Activated CD4-positive, CD25-positive, alpha-beta regulatory T cell treated with anti-CD3 and anti-CD28 coated beads, Interleukin-2, amount 50 U/mL, for 16 hours (primary cell): Measurements from ENCODE around the gene CBFA2T3.
"Not testable (repeated sequence)": the region's sequence is repeated elsewhere in the genome, so short reads cannot be mapped to it uniquely, and the experiment has no call there.

Experiments
- DNase-seq: peaks from one replicate; pipeline ENCODE4 v3.0.0-alpha.2; 2020; ENCODE audit warnings: low read depth, low spot score

The CBFA2T3 gene

DNA sequence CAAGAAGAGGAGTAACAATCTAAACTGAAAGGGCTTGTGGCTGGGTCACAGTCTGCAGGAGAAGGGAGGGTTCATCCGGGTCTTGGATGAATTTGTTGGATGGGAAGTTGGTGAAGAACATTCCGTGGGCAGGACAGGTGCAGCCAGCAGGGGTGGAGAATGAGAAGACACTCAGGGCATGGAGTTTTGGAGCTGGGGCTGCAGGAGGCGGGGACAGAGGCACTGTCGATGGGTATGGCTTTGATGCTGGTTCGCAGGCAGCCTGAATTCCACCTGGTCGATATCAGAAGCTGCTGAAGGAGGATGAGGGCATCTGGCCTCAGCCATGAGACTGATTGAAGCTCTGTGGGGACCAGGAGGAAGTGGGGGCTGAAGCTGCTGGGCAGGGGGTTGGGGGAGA lies 36.1 kb upstream of the CBFA2T3 start:
- DNase-seq = no peak

DNA sequence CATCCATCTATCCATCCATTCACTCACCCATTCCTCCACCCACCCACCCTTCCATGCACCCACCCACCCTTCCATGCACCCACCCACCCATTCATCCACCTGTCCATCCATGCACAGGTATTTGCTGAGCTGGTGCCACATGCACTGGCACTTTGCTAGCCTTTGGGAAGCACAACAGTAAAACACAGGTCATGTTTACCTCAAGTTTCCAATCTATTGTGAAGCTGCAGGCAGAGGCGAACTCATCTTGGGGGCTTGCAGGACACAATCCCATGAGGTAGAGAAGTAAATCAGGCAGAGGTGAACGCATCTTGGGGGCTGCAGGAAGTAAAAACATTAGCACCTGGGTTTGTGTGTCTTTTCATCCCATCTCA lies 35.6 kb upstream of the CBFA2T3 start:
- no peak for DNase-seq

DNA sequence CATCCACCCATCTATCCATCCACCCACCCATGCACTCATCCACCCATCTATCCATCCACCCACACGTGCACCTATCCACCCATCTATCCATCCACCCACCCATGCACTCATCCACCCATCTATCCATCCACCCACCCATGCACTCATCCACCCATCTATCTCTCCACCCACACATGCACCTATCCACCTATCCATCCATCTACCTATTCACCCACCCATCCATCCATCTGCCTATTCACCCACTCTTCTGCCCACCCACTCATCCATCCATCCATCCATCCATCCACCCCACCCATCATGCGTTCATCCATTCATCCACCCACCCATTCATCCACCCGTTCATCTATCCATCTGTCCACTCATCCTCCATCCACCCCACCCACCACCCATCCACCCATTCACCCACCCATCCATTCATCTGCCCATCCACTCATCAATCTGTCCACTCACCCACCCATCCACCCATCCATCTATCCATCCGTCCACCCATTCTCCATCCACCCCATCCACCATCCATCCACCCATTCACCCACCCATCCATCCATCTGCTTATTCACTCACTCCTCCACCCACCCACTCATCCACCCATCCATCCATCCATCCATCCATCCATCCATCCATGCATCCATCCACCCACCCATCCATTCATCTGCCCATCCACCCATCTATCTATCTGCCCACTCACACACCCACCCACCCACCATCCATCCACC lies 35.1 kb upstream of the CBFA2T3 start:
- DNase-seq = no peak

DNA sequence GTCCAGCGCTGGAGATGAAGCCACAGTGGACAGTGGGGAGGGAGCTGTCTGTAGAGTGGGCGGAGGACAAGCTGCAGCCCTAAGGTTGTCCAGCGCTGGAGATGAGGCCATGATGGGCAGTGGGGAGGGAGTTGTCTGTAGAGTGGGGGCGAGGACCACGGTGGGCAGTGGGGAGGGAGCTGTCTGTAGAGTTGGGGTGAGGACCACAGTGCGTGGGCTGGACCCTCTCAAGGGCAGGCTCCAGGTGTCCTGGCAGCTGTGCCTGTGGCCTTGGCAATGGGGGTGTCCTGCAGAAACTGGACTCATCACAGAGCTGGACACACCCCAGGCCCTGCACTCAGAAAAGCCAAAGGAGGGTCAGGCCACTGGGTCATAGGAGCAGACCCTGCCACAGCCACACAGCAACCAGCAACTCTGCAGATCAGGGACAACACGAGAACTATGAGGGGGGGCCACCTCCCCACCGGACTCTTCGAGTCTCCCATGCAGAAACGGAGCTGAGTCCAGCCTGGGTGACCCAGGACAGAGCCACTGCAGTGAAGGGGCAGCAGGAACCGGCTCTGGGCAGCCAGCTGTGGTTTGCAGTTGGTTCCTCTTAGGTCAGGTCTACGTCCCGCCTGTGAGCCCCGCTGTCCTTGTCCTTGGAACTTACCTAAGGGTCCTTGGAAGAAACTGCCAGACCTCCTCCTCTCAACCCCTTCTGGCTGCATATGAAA lies 33.4 kb upstream of the CBFA2T3 start:
- no peak for DNase-seq

DNA sequence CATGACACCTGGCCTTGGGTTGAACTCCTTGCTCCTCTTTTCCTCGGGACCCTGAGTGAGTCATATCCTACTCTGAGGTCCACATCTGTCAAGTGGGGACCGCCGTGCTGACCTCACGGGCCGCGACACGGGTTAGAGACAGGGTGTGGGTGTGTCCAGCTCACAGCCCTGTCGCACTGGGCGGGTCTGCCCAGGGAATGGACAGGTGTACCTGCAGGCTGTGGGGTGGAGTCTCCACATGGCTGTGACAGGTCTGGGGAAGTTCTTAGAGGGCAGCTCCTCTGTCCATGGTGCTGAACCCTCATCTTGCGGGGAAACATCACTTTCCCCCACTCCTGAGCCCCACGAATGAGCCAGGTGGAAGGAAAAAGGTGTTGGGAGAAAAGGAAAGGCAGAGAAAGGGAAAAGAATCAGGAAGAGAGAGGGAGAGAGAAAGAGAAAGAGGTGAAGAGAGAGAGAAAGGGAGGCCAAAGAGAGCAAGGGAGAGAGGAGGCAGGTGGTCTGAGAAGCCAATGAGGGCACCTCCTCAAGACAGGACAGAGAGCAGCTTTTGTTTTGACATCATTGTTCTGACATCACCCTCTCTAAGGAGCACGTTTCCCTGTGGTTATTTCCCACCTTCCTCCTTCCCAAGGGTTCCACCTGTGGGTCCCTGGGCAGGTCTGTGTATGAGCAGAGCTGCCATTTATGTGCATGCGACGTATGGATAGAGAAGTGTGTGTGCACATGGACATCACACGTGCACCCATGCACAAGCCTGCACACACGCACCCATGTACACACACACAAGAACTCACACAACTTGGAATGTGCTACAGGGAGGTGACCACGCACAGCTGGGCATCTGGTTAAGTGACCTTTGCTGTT lies 32.6 kb upstream of the CBFA2T3 start:
- DNase-seq = no peak

DNA sequence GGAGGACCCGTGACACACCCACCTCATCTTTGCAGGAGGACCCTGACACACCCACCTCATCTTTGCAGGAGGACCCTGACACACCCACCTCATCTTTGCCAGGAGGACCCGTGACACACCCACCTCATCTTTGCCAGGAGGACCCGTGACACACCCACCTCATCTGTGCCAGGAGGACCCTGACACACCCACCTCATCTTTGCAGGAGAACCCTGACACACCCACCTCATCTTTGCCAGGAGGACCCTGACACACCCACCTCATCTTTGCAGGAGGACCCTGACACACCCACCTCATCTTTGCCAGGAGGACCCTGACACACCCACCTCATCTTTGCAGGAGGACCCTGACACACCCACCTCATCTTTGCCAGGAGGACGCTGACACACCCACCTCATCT lies 31.8 kb upstream of the CBFA2T3 start:
- DNase-seq = not testable (repeated sequence)

DNA sequence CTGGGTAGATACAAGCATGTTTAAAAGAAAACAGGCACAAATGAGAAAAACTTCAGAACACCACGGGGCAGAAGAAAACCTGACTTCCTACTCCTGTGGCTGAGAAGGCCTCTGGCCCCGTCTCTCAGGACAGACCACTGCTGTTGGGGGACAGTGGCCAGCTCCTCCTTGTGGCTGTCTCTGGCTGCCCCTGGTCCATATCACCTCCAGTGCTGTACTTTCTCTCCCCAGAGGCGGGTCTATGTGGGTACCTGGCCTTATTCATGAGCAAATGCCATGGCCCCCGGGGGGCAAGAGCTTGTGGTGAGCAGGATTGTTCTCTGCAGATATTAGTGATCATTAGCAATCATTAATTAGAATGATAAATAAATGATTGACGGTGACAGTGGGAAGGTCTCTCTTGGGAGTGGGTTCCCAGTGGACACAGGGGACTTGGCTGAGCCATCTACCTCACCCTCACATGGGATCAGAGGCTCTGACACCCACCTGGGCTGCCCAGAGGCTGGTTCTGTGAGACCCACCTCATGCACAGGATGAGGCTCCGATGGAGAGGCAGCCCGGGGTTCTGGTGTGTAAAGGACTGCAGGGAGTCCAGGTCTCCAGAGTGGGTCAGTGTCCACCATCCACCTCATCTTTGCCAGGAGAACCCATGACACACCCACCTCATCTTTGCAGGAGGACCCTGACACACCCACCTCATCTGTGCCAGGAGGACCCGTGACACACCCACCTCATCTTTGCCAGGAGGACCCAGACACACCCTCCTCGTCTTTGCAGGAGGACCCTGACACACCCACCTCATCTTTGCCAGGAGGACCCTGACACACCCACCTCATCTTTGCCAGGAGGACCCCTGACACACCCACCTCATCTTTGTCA lies 30.6 kb upstream of the CBFA2T3 start:
- DNase-seq = no peak

DNA sequence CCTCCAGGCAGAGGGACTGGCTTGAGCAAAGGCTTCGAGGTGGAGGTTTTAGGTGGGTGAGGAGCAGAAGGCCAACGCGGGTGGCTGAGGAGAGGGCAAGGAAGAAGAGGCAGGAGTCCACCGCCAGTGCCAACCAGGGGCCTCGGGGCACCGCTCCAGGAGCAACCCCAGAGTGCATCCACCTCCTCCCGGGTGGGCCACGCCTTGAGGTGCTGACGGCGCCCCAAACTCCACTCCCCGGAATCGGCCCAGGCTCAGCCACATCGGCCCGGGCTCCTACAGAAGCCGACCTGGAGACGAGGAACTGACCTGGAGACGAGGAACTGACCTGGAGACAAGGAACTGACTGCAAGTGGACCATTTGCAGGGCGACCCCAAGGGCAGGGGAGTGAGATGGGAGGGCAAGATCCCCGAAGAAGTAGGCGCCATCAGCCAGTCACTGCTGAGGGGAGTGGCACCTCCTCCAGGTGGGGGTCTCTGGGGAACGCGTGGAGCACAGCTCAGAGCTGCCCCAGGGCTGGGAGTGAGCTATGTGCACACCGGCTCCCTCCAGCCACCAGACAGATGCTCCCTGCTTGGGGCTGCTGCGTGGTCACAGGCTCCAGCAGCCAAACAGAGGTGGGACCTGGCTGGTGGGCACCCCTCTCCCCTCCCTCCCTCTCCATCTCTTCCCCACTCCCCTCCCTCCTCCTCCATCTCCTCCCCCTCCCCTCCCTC lies 29.2 kb upstream of the CBFA2T3 start:
- no peak for DNase-seq

DNA sequence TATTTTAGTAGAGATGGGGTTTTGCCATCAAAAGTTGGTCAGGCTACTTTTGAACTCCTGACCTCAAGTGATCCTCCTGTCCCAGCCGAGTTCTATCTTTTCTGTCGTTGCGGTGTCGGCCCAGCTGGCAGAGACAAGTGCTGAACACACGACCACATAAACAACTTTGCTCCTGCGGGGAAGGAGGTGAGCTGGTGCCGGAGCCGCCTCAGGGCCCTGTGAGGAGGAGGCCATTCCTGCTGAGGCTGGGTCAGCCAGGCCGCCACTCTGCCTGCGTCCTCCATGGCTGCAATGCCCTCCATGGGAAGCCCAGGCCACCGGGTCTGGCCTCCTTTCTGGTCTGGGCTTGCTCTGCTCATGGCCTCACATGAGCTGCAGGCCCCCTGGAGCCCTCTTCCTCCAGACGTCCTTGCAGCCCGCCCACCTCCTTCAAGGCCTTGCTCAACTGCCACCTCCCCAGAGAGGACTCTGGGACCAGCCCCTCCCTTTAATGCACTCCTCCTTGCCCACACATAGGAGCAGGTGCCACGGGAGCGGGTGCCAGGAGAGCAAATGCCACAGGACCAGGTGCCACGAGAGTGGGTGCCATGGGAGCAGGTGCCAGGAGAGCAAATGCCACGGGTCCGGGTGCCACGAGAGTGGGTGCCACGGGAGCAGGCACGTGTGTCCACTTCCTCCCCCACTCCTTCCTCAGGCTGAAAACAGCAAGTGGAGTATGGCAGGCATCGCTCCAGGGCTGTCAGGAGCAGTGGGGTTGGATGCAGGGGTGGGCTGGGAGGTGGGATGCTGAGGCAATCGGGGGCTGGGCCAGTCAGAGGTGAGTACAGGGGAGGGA lies 28.4 kb upstream of the CBFA2T3 start:
- no peak for DNase-seq

DNA sequence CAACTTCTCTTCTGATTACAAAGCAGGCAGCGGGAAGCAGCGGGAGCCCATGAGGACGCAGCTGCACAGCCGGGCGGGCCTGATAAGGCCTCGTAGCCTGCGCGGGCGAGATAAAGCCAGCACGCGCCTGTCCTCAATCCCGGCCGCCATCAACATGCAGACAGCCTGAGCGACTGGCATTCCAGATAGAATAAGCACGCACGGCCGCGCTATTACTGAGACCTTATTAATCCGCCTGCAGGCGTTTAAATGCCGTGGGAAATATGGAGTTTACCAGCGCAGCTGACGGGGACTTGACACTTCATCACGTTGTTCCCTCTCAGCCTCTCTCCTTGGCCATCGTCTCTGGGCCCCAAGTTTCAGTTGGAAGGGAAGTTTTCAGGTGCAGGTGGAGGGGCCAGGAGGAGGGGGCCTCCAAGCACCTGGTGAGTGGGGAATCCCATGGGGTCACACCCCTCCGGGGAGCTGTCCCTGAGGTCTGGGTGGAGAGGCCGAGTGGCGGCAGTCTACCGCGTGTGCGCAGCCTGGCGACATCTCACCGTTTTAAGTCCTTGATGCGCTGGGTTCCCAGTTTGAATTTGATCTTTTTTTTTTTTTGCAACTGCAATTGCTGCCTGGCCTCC lies 27.3 kb upstream of the CBFA2T3 start:
- no peak for DNase-seq

DNA sequence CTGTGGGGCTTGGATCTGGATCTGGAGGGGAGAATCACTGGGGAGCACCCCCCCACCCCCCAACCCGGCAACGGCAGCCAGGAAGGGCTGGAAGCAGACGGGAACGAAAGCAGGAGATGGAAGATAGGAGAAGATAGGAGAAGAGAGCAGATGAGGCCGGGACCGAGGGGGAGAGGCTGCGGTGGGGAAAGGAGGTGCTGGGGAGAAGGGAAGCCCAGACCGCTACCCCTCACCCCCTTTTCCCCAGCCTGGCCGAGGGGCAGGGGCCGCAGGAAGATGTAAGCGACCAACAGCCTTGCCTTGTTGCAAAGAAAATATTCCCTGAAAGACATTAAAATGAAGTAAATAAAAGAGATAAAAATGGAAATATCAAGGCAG lies 26.8 kb upstream of the CBFA2T3 start:
- no peak for DNase-seq

DNA sequence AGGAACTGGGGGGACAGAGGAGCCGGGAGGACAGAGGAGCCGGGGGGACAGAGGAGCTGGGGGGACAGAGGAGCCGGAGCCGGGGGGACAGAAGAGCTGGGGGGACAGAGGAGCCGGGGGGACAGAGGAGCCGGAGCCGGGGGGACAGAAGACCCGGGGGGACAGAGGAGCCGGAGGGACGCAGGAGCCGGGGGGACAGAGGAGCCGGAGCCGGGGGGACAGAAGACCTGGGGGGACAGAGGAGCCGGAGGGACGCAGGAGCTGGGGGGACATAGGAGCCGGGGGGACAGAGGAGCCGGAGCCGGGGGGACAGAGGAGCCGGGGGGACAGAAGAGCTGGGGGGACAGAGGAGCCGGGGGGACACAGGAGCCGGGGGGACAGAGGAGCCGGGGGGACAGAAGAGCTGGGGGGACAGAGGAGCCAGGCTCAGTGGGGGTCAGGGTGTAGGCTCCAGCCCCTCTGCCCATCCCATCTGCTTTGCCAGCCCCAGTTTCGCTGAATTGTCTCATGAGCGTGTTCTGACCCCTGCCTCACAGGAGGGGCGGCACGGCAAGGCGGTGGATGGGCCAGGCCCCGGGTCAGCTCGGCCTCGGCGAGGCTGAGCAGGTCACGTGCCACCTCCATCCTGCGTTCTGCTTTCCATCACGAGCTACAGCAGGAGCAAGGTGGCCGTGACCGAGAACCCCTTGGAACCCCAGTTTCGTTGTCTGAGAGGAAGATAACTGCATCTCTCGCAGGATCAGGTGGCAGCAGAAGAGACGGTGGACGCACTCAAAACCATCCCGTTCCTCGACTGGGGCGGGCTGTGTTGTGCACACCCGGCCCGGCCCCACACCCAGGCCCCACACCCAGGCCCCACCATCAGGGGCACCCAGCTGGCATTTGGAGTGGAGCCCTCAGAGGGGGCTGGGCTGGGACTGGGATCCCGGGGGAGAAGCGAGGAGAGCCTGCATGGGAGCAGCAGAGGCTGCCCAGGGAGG lies 26.1 kb upstream of the CBFA2T3 start:
- no peak for DNase-seq

DNA sequence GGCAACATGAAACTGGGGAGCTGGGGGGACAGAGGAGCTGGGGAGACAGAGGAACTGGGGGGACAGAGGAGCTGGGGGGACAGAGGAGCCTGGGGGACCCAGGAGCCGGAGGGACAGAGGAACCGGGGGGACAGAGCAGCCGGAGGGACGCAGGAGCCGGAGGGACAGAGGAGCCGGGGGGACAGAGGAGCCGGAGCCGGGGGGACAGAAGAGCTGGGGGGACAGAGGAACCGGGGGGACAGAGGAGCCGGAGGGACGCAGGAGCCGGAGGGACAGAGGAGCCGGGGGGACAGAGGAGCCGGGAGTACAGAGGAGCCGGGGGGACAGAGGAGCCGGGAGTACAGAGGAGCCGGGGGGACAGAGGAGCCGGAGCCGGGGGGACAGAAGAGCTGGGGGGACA lies 25.1 kb upstream of the CBFA2T3 start:
- not testable (repeated sequence) for DNase-seq

DNA sequence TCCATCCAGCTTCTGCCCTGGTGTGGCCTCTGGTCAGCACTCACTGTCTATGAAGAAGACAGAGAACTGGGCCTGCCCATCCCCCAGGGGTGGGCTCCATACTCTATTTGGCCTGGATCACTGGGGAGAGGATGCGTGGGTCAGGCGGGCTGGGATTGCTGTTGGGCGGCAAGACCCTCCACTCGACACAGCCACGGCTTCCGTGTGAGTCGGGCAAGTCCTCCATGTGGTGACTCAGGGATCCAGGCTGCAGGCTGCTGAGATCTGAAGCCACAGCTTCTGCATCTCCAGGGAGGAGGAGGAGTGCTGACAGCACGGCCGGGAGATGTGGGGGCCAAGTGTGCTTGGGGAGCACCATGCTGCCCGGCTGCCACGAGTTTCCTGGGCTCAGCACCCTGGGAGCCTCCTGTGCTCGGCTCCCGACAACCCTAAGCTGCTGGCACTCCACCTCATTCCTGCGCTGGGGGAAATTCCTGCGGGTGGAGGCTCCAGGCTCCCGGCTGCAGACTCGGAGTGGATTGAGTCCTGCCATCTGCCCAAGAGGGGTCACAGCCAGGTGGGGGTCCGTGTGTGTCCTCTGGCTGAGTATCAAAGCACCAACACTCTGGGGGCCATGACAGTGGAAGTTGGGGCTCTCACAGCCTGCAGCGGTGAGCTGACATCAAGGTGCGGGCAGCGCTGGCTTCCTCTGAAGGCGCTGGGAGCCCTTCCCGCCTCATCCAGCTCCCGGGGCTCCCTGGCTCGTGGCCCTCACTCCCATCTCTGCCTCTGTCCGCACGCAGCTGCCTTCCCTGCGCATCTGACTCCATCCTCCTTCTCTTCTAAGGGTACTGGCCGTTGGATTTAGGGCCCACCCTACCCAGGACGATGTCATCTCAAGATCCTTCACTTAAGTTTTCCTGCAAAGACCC lies 24.4 kb upstream of the CBFA2T3 start:
- no peak for DNase-seq

DNA sequence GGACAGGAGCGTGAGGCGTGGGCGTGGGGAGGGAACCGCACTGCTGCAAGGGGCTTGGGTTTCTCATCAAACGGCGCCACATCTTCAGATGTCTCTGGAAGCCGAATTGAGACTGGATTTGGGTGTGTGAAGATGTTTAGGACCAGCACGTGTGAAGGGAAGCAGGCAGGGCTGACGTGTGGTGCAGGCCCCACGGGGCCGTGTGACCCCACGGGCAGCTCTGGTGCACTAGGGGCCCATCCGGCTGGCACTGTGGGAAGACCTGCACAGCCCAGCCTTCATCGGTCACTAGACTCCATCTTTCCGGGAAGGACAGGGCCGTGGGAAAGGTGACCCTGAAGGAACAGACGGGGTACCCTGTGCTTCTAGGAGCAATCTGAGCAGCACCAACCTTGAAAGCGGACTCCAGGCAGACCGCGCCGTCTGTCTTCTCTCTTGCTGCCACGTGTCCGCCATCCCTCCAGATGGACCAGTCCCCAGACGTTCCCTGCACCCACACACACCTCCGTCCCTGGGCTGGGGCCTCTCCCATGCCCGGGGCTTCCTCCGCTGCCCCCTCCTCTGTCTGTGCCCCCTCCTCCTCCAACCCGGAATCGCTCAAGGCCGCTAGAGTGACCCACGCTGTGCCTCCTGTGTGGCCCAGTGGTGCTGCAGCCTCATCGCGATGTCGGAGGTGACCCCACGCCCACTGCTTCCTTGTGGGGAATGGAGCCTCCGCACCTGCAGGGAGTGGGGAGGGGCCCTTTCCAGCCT lies 23.4 kb upstream of the CBFA2T3 start:
- no peak for DNase-seq

DNA sequence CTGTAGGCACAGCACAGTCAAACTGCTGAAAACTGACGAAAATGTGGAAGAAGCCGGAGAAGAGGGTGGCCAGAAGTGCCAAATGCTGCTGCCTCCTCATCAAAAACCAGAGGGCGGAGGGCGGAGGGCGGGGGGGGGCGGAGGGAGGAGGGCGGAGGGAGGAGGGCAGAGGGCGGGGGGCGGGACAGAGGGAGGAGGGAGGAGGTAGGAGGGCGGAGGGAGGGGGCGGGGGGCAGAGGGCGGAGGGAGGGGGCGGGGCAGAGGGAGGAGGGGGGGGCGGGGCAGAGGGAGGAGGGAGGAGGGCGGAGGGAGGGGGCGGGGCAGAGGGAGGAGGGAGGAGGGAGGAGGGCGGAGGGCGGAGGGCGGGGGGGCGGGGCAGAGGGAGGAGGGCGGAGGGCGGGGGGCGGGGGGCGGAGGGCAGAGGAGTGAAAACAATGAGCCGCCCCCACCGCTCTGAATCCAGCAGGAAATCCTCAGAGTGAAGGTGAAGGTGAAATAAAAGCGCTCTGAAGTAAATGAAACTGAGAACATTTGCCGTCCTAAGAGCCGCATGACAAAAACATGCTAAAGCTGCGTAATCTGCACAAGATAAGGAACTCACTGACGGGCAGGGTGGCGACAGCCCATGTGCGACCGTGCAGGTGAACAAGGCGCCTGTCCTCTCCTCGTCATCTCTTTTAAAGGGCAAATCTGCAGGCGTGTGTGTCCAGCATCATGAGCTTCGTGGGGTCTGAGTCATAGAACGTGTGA lies 22.6 kb upstream of the CBFA2T3 start:
- DNase-seq = no peak
